GM19324 (cell line): Measurements from ENCODE around the gene PALM.

Experiments
- ATAC-seq: cut with Tn5 transposase; IDR thresholded peaks from one replicate; pipeline ENCODE4 v1.9.1; 2021; ENCODE audit warnings: mild to moderate bottlenecking, moderate library complexity; ENCODE audit not compliant: unreplicated experiment, low FRiP score

The PALM gene

GRCh38 chr19:778910-779653, 70.3 kb downstream of the PALM start:
- no peak for ATAC-seq

GRCh38 chr19:780935-781334, 72.2 kb downstream of the PALM start:
- no peak for ATAC-seq

GRCh38 chr19:781800-782184, 73.1 kb downstream of the PALM start:
- ATAC-seq, result no peak

- ATAC-seq, result no peak
Observed at GRCh38 chr19:782185-782877, 73.6 kb downstream of the PALM start.

GRCh38 chr19:782878-783668, 74.3 kb downstream of the PALM start:
- ATAC-seq, result no peak

- no peak for ATAC-seq
Observed at GRCh38 chr19:784541-784940, 75.8 kb downstream of the PALM start.

GRCh38 chr19:787536-787935, 78.8 kb downstream of the PALM start:
- ATAC-seq, result no peak

- no peak for ATAC-seq
Observed at GRCh38 chr19:788686-788982, 79.9 kb downstream of the PALM start.

- no peak for ATAC-seq
Observed at GRCh38 chr19:788983-789700, 80.4 kb downstream of the PALM start.

- ATAC-seq, result no peak
Observed at GRCh38 chr19:789701-790060, 80.9 kb downstream of the PALM start.

GRCh38 chr19:791007-791566, 82.4 kb downstream of the PALM start:
- ATAC-seq, result no peak

GRCh38 chr19:791567-792305, 83.0 kb downstream of the PALM start:
- no peak for ATAC-seq

GRCh38 chr19:792306-792885, 83.7 kb downstream of the PALM start:
- no peak for ATAC-seq

- no peak for ATAC-seq
Observed at GRCh38 chr19:793806-794205, 85.1 kb downstream of the PALM start.

- ATAC-seq, result no peak
Observed at GRCh38 chr19:795073-795611, 86.4 kb downstream of the PALM start.

GRCh38 chr19:795691-796581, 87.2 kb downstream of the PALM start:
- no peak for ATAC-seq

GRCh38 chr19:796692-797527, 88.2 kb downstream of the PALM start, which contains the start of gene PTBP1:
Gene PTBP1, plus strand, starts transcription at chr19:797452. Its CDS starts 46 bp downstream, at chr19:797498.
- ATAC-seq, result peak; percentile 81
